HepG2 (cell line): ENCODE data around the gene SOCS1.

Experiments
- ASH2L ChIP-seq: fragments of 300-600, 200-600 bp; sonication (generic); IDR thresholded peaks from 2 replicates; pipeline ENCODE4 v1.7.0; 2017; ENCODE audit warnings: low read depth, mild to moderate bottlenecking, moderate library complexity, mixed read lengths, low read length; ENCODE audit not compliant: insufficient read length
- BHLHE40 ChIP-seq: IDR thresholded peaks from 2 replicates; pipeline ENCODE4 v1.6.1; 2011; ENCODE audit warnings: low read length, improper control_type of control experiment
- E2F1 ChIP-seq: sonication (generic); formaldehyde crosslinking; IDR thresholded peaks from 2 replicates; pipeline ENCODE4 v1.5.0; 2020; ENCODE audit warnings: missing genetic modification reagents
- FUBP1 ChIP-seq: sonication (generic); formaldehyde crosslinking; IDR thresholded peaks from 2 replicates; pipeline ENCODE4 v1.5.1; 2020; ENCODE audit warnings: missing genetic modification reagents, mild to moderate bottlenecking, borderline replicate concordance
- GTF3A ChIP-seq: sonication (generic); formaldehyde crosslinking; conservative IDR thresholded peaks from 2 replicates; pipeline ENCODE4 v1.4.0; 2020; ENCODE audit warnings: mild to moderate bottlenecking, missing genetic modification reagents
- RFX5 ChIP-seq: IDR thresholded peaks from 2 replicates; pipeline ENCODE4 v1.6.1; 2011; ENCODE audit warnings: low read depth, low read length, improper control_type of control experiment
- SP1 ChIP-seq, 2 experiments: fragments of 450-650 bp in 1 of 2; sonication (generic) in 1 of 2; formaldehyde crosslinking in 1 of 2; IDR thresholded peaks; 2 replicates each; pipeline versions ENCODE4 v1.4.0 to v1.6.1; 2016 to 2020; ENCODE audit warnings: missing genetic modification reagents in 1 of 2
- SRSF9 ChIP-seq: fragments of 200-400 bp; formaldehyde crosslinking; IDR thresholded peaks from 2 replicates; pipeline ENCODE4 v1.6.1; 2018; ENCODE audit warnings: borderline replicate concordance, mild to moderate bottlenecking, low read depth, low read length; ENCODE audit not compliant: insufficient read depth, poor library complexity, severe bottlenecking
- ZNF556 ChIP-seq: sonication (generic); formaldehyde crosslinking; IDR thresholded peaks from 2 replicates; pipeline ENCODE4 v1.4.0; 2020; ENCODE audit warnings: mild to moderate bottlenecking, missing genetic modification reagents, borderline replicate concordance
- ZNF563 ChIP-seq: sonication (generic); formaldehyde crosslinking; IDR thresholded peaks from 2 replicates; pipeline ENCODE4 v1.8.0; 2022; ENCODE audit warnings: mild to moderate bottlenecking, moderate library complexity, missing genetic modification reagents
- ZNF883 ChIP-seq: sonication (generic); formaldehyde crosslinking; IDR thresholded peaks from 2 replicates; pipeline ENCODE4 v1.5.1; 2020; ENCODE audit warnings: mild to moderate bottlenecking, missing genetic modification reagents; ENCODE audit errors: not compliant biosample characterization
- TF ChIP-seq, protein P1 (sequence below): sonication (generic); formaldehyde crosslinking; IDR thresholded peaks from 2 replicates; pipeline ENCODE4 v1.5.0; 2020; ENCODE audit warnings: mild to moderate bottlenecking, missing genetic modification reagents, moderate library complexity

DNA sequence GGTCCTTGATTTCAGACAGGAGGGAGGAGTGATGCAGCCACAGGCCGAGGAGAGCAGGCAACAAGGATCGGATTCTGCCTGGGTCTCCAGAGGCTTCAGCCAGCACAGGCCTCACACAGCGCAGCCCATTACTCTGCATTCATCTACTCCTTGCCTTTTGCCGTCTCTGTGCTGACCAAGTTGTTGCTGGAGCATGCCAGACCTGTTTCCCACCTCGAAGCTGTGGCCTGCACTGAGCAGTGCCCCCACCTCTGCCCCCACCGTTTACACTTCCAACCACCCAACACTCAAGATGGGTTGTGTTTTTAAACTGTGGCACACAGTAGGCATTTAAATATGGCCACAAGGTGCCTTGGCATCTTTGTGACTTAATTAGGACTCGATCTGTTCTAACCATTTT, 19.0 kb upstream of the SOCS1 start:
- TF ChIP-seq RFX5 (no peak), E2F1 (CRISPR knock-in tag) (no peak), ZNF556 (no peak), SRSF9 (no peak), FUBP1 (CRISPR knock-in tag) (no peak), ASH2L (no peak), ZNF883 (CRISPR knock-in tag) (no peak), BHLHE40 (no peak), ZNF563 (CRISPR knock-in tag) (no peak), GTF3A (CRISPR knock-in tag) (no peak), SP1 (IDR thresholded peaks at IDR 0.05) (no peak), SP1 (CRISPR knock-in tag; IDR thresholded peaks at IDR 0.05) (no peak)
- TF ChIP-seq, protein P1, sequence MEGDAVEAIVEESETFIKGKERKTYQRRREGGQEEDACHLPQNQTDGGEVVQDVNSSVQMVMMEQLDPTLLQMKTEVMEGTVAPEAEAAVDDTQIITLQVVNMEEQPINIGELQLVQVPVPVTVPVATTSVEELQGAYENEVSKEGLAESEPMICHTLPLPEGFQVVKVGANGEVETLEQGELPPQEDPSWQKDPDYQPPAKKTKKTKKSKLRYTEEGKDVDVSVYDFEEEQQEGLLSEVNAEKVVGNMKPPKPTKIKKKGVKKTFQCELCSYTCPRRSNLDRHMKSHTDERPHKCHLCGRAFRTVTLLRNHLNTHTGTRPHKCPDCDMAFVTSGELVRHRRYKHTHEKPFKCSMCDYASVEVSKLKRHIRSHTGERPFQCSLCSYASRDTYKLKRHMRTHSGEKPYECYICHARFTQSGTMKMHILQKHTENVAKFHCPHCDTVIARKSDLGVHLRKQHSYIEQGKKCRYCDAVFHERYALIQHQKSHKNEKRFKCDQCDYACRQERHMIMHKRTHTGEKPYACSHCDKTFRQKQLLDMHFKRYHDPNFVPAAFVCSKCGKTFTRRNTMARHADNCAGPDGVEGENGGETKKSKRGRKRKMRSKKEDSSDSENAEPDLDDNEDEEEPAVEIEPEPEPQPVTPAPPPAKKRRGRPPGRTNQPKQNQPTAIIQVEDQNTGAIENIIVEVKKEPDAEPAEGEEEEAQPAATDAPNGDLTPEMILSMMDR (CRISPR knock-in tag), result no peak
